Mucosa of stomach (tissue), 1 donor: ENCODE measurements around the gene MOSPD2.

Source experiments
- H3K27me3 ChIP-seq: one replicate; pipeline ENCODE4 v1.7.0; 2013; ENCODE audit warnings: mild to moderate bottlenecking, low read length; ENCODE audit not compliant: control insufficient read depth, insufficient read depth
- H3K36me3 ChIP-seq: one replicate; pipeline ENCODE4 v1.7.0; 2013; ENCODE audit warnings: low read length; ENCODE audit not compliant: control insufficient read depth, insufficient read depth
- H3K4me1 ChIP-seq: one replicate; pipeline ENCODE4 v1.7.0; 2013; ENCODE audit warnings: mild to moderate bottlenecking, low read length; ENCODE audit not compliant: control insufficient read depth, insufficient read depth
- H3K4me3 ChIP-seq: one replicate; pipeline ENCODE4 v1.7.0; 2013; ENCODE audit warnings: low read length
- H3K9ac ChIP-seq: one replicate; pipeline ENCODE4 v1.7.0; 2013; ENCODE audit warnings: mild to moderate bottlenecking, low read length, moderate library complexity
- H3K9me3 ChIP-seq: one replicate; pipeline ENCODE4 v1.7.0; 2013; ENCODE audit warnings: mild to moderate bottlenecking, low read length, moderate library complexity; ENCODE audit not compliant: control insufficient read depth
- donor health status: Pancreatic carcinoma.

Gene MOSPD2

GRCh38 chrX:14942341-14942740, 69.1 kb downstream of the MOSPD2 start:
- Histone ChIP-seq H3K36me3 (no peaks in the 10 kb centered on the region), H3K9me3 (no peaks in the 10 kb centered on the region), H3K4me1 (no peaks in the 10 kb centered on the region), H3K9ac (no peak overlapping the region), H3K4me3 (no peak overlapping the region), H3K27me3 (no peaks in the 10 kb centered on the region)

- no peaks in the 10 kb centered on the region for H3K4me1 ChIP-seq
- no peaks in the 10 kb centered on the region for H3K9me3 ChIP-seq
- no peaks in the 10 kb centered on the region for H3K36me3 ChIP-seq
- no peak overlapping the region for H3K4me3 ChIP-seq
- no peak overlapping the region for H3K9ac ChIP-seq
- H3K27me3 ChIP-seq: no peaks in the 10 kb centered on the region
Observed at GRCh38 chrX:14943962-14944361, 70.7 kb downstream of the MOSPD2 start.

- Histone ChIP-seq H3K4me3 (no peak overlapping the region), H3K36me3 (no peaks in the 10 kb centered on the region), H3K9ac (no peak overlapping the region), H3K9me3 (no peaks in the 10 kb centered on the region), H3K27me3 (no peaks in the 10 kb centered on the region), H3K4me1 (no peaks in the 10 kb centered on the region)
Observed at GRCh38 chrX:14946606-14947155, 73.5 kb downstream of the MOSPD2 start.

- Histone ChIP-seq H3K9me3 (no peaks in the 10 kb centered on the region), H3K36me3 (no peaks in the 10 kb centered on the region), H3K9ac (no peak overlapping the region), H3K4me1 (no peaks in the 10 kb centered on the region), H3K27me3 (no peaks in the 10 kb centered on the region), H3K4me3 (no peak overlapping the region)
Observed at GRCh38 chrX:14948691-14949090, 75.5 kb downstream of the MOSPD2 start.

- Histone ChIP-seq H3K9ac (no peak overlapping the region), H3K36me3 (no peaks in the 10 kb centered on the region), H3K4me3 (no peak overlapping the region), H3K9me3 (no peaks in the 10 kb centered on the region), H3K4me1 (no peaks in the 10 kb centered on the region), H3K27me3 (no peaks in the 10 kb centered on the region)
Observed at GRCh38 chrX:14956813-14957582, 83.8 kb downstream of the MOSPD2 start.

- Histone ChIP-seq H3K36me3 (no peaks in the 10 kb centered on the region), H3K9me3 (no peaks in the 10 kb centered on the region), H3K4me1 (no peaks in the 10 kb centered on the region), H3K27me3 (no peaks in the 10 kb centered on the region), H3K4me3 (no peak overlapping the region), H3K9ac (no peak overlapping the region)
Observed at GRCh38 chrX:14963447-14964236, 90.4 kb downstream of the MOSPD2 start.

- Histone ChIP-seq H3K9ac (no peak overlapping the region), H3K4me3 (no peak overlapping the region), H3K9me3 (no peaks in the 10 kb centered on the region), H3K36me3 (no peaks in the 10 kb centered on the region), H3K27me3 (no peaks in the 10 kb centered on the region), H3K4me1 (no peaks in the 10 kb centered on the region)
Observed at GRCh38 chrX:14964500-14964899, 91.3 kb downstream of the MOSPD2 start.
